ENCODE measurements around the gene TMEM223.
"Not testable (repeated sequence)": the region's sequence is repeated elsewhere in the genome, so short reads cannot be mapped to it uniquely, and the experiment has no call there.

TMEM223 gene

DNA sequence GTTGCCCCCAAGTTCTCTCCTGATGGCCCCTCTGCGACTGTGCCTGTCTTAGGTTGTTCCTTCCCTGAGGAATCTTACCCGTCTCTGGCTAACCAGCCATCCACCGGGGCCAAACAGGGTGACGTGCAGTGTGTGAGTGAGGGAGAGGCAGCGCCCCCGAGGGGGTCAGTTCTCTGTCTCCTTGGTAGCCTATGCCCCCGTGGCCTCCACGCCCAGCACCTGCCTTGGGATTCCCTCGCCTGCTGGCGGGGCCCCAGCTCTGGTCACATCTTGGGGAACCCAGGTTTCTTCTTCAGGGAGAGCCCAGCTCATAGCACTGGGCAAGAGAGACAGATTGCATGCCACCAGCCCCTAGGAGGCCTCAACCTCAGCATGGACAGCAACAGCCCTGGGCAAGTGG, 7.7 kb upstream of the TMEM223 start:
- DNase-seq = no peak

- no peak for DNase-seq
These were observed 4.5 kb upstream of the TMEM223 start for GRCh38 chr11:62796281-62796680.

GRCh38 chr11:62794201-62794775, 2.5 kb upstream of the TMEM223 start:
- no peak for DNase-seq

DNA sequence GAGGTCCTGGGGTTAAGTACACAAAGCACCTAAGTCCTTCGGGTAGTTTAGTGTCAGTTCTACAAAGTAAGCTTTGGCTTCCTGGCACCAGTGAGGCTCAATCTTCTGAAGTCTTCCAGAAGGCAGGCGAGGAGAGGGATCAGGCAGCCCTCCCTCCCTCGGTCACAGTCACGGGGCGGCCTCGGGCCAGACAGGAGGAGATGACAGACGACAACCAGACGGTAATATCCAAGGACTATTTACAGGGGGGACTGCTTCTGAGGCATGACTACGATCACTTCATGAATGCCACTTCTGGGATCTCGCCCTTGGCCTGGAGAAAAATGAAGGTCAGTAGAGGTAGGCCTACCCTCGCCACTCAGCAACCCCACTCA, 383 bp upstream of the TMEM223 start:
- no peak for DNase-seq

- DNase-seq = no peak
These were observed 2.2 kb downstream of the TMEM223 start for GRCh38 chr11:62789576-62789975.

GRCh38 chr11:62788991-62789390, 2.8 kb downstream of the TMEM223 start:
- DNase-seq = no peak

- DNase-seq = peak; percentile 98
These were observed 4.6 kb downstream of the TMEM223 start, which contains the start of gene TMEM179B for GRCh38 chr11:62787005-62787759. Gene TMEM179B, plus strand, starts transcription at chr11:62787402. Its CDS starts 30 bp downstream, at chr11:62787432.

DNA sequence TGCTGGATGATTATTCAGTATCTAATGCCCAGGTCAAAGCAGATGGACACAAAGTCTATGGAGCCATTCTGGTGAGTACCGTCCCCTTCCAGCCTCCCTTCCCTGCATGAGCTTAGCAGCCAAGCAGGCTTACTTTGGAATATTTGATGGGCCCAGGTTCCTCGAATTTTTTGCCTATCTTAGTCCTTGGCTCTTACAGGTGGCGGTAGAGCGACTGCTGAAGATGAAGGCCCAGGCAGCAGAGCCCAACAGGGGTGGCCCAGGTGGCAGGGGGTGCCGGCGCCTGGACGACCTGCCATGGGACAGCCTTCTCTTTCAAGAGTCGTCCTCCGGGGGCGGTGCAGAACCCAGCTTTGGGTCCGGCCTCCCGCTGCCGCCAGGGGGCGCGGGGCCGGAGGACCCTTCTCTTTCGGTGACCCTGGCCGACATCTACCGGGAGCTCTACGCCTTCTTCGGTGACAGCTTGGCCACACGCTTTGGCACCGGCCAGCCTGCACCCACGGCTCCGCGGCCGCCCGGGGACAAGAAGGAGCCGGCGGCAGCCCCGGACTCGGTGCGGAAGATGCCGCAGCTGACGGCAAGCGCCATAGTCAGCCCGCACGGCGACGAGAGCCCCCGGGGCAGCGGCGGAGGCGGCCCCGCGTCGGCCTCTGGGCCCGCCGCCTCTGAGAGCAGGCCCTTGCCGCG, 5.3 kb downstream of the TMEM223 start:
- peak; percentile 95 for DNase-seq

- DNase-seq = no peak
These were observed 9.1 kb downstream of the TMEM223 start for GRCh38 chr11:62782753-62783152.

GRCh38 chr11:62778441-62778840, 13.4 kb downstream of the TMEM223 start:
- DNase-seq = no peak

- DNase-seq = no peak
These were observed 14.4 kb downstream of the TMEM223 start for GRCh38 chr11:62777389-62777788.

DNA sequence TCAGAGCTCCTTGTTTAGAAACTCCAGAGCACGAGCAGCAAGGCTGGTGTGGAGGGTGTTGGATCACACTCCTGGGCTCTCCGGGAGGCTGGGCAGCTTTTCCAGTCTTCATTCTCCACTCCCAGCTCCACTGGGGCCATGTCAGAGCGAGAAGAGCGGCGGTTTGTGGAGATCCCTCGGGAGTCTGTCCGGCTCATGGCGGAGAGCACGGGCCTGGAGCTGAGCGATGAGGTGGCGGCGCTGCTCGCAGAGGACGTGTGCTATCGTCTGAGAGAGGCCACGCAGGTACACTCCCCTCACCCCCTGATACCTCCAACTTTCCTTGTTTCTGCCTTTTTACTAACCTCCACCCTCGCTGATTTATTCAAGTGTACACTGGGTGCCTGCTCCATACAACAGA, 16.2 kb downstream of the TMEM223 start:
- DNase-seq = no peak

DNA sequence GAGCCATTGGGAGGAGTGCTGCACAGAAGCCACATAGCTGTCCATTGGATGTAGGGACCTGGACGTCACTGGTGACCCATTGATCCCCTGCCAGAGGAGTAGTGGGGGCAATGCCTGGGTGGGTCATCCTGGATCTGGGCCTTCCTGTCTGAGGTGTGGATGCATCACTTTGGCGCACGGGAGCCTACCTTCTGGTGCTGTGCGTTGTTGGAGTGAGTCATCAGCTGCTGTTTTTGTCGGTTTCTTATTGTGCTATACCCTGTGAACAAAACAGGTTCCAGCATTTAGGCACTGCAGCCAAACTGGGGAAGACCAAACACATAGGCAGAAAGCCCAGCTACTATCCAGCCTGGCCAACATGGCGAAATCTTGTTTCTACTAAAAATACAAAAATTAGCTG, 17.4 kb downstream of the TMEM223 start:
- no peak for DNase-seq

DNA sequence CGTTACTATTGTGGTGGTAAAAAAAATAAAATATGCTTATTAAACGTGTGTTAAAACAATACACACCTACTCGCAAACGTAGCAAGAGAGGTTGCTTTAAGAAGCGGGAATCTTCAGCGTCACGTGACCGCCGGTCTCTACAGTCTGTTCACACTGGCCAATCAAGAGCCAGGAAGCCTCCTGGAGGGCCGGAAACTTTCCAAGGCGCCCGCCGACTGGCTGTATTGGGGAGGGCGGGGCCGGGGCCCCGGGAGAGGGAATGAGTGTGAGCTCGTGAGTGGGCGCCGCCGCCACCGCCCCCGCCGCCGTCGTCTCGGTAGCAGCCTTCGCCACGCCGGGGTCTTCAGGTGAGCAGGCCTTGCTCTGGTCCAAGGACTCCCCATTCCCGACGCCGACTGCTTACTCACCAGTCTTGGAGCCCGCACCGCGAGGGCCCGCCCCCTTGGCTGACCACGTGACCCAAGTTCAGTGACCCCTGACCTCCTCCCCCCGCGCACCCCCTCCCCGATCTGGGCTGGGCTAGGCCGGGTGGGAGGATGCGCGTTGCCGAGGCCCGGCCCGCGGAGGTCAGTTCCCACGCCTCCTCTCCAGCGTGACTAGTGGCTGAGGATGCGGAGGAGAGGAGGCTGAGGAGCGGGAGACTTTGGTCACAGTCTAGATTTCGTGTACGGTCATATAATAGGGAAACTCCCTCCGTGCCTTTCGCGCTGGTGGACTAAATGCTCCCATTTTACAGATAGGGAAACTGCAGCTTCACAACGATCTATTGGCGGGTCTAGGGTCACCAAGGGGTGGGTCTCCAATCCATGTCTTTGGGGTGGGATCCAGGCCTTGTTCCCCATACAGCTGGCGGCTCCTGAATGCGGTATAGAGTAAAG, 20.4 kb downstream of the TMEM223 start, which contains the start of gene TAF6L:
TAF6L (plus strand) TSS at position 253 of the 878 bp plus-strand sequence. CDS start 4,388 bp downstream, outside the sequence.
- DNase-seq = peak; percentile 98

GRCh38 chr11:62770778-62771143, 21.0 kb downstream of the TMEM223 start:
- no peak for DNase-seq

DNA sequence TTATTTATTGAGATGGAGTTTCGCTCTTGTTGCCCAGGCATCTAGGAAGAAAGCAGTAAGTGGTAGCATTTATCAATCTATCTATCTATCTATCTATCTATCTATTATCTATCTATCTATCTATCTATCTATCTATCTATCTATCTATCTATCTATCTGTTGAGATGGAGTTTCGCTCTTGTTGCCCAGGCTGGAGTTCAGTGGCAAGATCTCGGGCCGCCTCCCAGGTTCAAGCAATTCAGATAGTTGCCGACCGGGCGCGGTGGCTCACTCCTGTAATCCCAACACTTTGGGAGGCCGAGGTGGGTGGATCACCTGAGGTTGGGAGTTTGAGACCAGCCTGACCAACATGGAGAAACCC, 31.0 kb downstream of the TMEM223 start:
- DNase-seq = not testable (repeated sequence)

DNA sequence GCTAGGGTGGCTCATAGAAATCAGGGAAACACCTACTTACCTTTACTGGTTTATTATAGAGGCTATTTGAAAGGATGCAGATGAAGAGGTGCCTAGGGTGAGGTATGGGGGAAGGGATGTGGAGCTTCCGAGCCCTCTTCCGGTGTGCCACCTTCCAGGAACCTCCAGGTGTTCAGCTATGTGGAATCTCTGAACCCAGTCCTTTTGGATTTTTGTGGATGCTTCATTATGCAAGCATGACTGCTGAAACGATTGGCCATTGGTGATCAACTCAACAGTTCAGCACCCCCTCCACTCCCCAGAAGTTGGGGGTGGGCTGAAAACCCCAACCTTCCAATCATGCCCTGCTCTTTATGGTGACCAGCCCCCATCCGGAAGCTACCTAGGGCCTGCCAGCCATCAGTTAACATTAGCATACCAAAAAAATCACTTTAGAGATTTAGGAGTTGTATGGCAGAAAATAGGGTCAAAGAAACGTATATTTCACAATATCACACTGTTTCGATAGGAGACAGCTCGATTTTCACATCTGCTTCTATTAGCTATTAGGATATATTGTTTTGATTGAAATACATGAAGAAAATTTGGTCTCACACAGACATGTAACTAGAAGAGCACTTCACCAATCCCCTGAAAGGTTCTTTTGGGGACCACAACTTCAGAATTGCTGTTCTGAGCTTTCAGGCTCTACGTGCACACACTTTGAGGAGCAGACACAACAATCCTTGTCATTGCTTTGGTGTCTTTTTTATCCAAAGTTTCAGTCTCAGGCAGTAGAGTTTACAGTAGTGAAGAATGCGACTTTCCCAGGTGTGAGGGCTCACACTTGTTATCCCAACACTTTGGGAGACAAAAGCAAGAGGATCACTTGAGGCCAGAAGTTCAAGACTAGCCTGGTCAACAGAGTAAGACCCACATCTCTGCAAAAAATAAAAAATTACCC, 33.7 kb downstream of the TMEM223 start:
- DNase-seq = no peak

GRCh38 chr11:62755086-62755615, 36.7 kb downstream of the TMEM223 start:
- no peak for DNase-seq

- DNase-seq = peak; percentile 100
These were observed 37.8 kb downstream of the TMEM223 start, which contains the start of gene ZBTB3 for GRCh38 chr11:62753736-62754603. Gene ZBTB3, minus strand, starts transcription at chr11:62754160. Its CDS starts 496 bp downstream, at chr11:62753664.

GRCh38 chr11:62752994-62753735, 38.6 kb downstream of the TMEM223 start:
- no peak for DNase-seq

Data from retina (tissue), 1 donor.